Activated naive CD4-positive, alpha-beta T cell treated with anti-CD3 and anti-CD28 coated beads, Interleukin-2, amount 50 U/mL, for 24 hours (primary cell): ENCODE data around the gene HOXA11.

Experiments used
- H3K27ac Mint-ChIP-seq: one replicate; pipeline ENCODE4 v1.8.0; 2021; ENCODE audit warnings: mild to moderate bottlenecking, mixed read lengths
- H3K27me3 Mint-ChIP-seq: one replicate; pipeline ENCODE4 v1.8.0; 2021; ENCODE audit warnings: mixed read lengths
- H3K36me3 Mint-ChIP-seq: one replicate; pipeline ENCODE4 v1.8.0; 2021; ENCODE audit warnings: mixed read lengths
- H3K4me1 Mint-ChIP-seq: one replicate; pipeline ENCODE4 v1.8.0; 2021; ENCODE audit warnings: mixed read lengths
- H3K4me3 Mint-ChIP-seq: one replicate; pipeline ENCODE4 v1.8.0; 2021; ENCODE audit warnings: mild to moderate bottlenecking, mixed read lengths
- H3K9me3 Mint-ChIP-seq: one replicate; pipeline ENCODE4 v1.8.0; 2021; ENCODE audit warnings: mixed read lengths

The HOXA11 gene

GRCh38 chr7:27199849-27200760 is 15.1 kb upstream of the HOXA11 start, which contains the start of gene HOXA13:
Gene HOXA13, minus strand, starts transcription at chr7:27200091. Its CDS starts 14 bp downstream, at chr7:27200077.
- Mint-ChIP-seq H3K4me1 (peaks cover 38% of the 10 kb centered on the region), H3K9me3 (no peaks in the 10 kb centered on the region), H3K36me3 (no peaks in the 10 kb centered on the region), H3K27ac (no peak within 1 kb of the TSS), H3K4me3 (peak within 1 kb of the TSS; percentile 82), H3K27me3 (peaks cover 64% of the 10 kb centered on the region)

DNA sequence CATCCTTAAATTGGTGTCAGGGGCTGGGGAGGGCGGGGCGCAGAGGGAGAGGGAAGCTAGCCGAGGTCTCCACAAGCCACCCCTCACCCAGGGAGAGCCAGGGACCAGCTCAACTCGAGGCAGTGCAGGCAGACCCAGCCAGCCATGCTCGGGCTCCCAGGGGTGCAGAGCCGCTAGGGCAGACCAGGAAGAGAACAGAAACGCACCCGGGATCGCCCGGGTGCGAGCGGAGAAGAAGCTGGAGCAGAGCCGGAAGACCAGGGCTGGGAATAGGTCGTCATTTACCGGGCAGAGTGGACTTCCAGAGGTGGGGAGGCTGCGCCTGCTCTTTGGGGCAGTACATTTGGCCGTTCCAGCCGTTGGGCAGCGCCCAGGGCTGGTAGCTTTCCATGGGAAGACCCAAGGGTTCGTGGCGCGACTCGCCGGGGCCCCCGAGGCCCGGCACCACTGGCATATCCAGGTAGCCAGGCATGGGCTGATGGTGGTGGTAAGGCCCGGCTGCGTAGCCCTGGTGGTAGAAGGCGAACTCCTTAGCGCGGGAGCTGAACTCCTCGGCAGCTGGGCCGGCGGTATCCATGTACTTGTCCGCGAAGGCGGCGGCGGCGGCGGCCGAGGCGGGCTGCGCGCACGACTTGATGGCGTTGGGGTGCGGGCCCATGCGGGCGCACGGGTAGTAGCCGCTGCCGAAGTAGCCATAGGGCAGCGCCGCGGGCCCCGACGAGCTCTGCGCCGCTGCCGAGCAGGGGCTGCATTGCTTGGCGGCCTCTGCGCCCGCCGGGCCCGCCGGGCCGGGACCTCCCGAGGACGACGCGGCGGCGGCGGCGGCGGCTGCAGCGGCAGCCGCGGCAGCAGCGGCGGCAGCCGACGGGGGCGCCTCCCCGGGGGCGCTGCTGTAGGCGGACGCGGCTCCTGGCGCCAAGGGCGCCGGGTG is 14.1 kb upstream of the HOXA11 start:
- Mint-ChIP-seq H3K36me3 (no peaks in the 10 kb centered on the region), H3K27ac (no peak overlapping the region), H3K4me1 (peaks cover 33% of the 10 kb centered on the region), H3K9me3 (no peaks in the 10 kb centered on the region), H3K27me3 (peaks cover 66% of the 10 kb centered on the region), H3K4me3 (peak overlapping the region; percentile 77)

DNA sequence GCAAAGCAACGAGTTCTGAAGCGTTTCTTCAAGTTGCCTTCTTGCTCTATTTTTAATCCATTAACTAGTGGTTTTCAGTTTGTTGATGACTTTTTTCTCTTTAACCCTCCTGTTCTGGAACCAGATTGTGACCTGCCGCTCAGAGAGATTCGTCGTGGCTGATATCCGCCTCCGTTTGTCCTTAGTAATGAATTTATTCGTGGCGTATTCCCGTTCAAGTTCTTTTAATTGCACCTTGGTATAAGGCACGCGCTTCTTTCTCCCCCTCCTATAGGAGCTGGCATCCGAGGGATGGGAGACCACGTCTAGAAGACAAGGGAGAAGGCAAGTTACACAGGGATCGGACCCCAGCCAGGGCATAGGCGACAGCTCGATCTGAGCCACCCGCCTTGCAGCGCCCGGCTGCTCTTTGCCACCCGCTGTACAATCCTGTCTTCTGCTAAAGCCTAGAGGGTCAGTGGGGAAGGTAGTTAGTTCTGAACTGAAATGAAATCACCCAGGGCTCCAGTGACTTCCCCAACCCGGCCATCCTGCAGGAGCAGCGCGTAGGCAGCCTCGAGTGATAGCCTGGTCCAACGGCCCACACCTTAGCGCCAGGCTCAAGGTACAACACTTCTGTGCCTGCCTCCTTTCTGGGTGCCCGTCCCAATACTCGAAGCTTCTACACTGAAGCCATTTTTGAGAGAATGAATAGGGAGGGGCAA is 13.3 kb upstream of the HOXA11 start:
- Mint-ChIP-seq H3K9me3 (no peaks in the 10 kb centered on the region), H3K4me1 (peaks cover 38% of the 10 kb centered on the region), H3K36me3 (no peaks in the 10 kb centered on the region), H3K4me3 (peak overlapping the region; percentile 42), H3K27ac (peak overlapping the region; percentile 4), H3K27me3 (peaks cover 70% of the 10 kb centered on the region)

DNA sequence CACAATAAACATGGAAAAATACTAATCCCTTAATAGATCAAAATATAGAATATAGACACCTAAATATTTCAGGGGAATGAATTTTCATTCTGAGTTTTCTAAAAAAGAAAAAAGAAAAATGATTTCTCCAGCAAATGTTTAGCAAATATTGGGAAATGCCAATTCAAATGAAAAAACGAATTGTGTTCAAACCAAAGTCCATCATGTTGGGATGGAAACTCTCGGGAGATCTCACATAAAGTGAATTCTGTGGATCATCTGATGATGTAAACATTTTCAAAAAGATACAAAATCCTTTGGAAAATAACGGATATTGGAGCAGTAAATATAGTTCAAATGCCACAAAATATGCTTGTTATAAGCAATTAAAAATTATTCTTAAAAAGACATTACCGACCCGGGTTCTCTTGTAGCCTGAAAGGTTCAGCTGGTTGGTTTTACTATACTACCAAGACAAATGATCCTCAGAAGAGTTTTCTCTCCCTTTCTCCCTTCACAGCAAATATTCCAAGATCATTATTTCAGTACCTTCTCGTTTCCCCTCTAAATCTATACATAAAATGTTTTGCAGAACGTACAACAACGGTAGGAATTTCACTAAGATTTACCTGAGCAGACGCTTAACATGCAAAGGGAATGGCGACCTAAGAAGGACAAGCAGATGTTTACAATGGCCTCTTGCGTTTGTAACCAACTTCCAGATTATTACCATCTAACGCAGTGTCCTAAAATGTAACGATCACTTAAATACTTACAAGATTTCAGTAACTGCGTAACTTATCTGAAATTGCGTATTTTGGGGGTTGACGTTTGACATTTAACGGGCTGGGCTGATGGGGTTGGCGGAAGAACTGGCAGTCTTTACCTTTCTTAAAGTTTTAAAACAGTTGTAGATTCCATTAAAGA is 12.4 kb upstream of the HOXA11 start:
- Mint-ChIP-seq H3K36me3 (no peaks in the 10 kb centered on the region), H3K27me3 (peaks cover 67% of the 10 kb centered on the region), H3K9me3 (no peaks in the 10 kb centered on the region), H3K4me3 (no peak overlapping the region), H3K27ac (no peak overlapping the region), H3K4me1 (peaks cover 40% of the 10 kb centered on the region)

DNA sequence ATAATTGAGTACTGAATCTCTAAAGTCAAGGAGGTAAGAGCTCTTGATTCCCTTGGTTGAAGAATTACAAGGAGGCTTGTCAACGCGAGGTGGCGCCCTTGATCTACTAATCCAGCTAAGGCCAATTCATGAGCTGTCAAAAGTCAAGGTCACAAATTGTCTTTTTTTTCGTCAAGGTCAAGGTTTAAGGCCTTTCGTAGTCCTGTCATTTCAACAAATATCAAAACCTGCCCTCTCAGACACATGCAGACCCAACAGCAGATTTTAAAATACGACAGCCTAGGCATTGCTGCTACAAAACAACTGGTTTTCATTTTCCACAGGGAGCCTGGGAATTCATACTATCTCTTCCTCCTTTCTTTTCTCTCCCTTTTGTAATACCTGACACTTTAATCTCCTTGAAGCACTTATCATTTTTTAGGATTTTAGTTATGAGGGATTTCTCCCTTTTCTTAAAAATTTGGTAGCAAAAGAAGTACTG is 11.3 kb upstream of the HOXA11 start:
- peaks cover 37% of the 10 kb centered on the region for H3K4me1 Mint-ChIP-seq
- no peaks in the 10 kb centered on the region for H3K9me3 Mint-ChIP-seq
- H3K27me3 Mint-ChIP-seq = peaks cover 61% of the 10 kb centered on the region
- no peaks in the 10 kb centered on the region for H3K36me3 Mint-ChIP-seq
- peak overlapping the region; percentile 17 for H3K27ac Mint-ChIP-seq
- H3K4me3 Mint-ChIP-seq = no peak overlapping the region

DNA sequence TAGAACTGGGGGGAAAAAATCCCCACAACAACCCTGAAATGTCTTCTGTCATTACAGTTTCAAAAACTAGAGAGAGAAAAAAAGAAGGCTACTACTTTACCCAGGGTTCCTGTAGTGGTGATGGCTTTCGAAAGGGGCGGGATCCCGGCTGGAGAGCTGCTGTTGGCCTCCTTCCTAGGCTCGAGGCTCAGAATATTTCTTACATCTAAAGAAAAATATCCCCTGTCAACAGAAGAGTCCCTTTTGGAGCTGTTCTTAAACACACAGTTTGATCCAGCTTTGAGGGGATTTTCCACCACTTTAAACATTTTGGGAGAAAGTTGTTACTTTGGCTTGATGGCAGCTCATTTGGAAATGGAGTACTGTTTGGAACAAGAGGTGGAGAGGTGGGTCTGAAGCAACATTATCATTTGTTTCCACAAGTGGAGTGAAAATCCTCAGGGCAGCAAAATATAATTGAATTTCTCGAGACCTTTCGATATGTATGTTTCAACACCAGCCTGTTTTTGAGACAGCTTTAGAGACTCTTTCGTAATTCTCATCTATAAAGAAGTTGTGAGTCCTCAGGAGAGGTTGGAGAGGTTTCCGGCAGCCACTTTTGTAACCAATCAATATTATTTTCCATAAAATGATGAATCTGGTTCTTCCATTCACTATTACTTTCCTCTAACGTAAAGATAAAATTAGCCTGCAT is 9.8 kb upstream of the HOXA11 start:
- Mint-ChIP-seq H3K27ac (no peak overlapping the region), H3K36me3 (no peaks in the 10 kb centered on the region), H3K27me3 (peaks cover 65% of the 10 kb centered on the region), H3K4me1 (peaks cover 35% of the 10 kb centered on the region), H3K4me3 (no peak overlapping the region), H3K9me3 (no peaks in the 10 kb centered on the region)

DNA sequence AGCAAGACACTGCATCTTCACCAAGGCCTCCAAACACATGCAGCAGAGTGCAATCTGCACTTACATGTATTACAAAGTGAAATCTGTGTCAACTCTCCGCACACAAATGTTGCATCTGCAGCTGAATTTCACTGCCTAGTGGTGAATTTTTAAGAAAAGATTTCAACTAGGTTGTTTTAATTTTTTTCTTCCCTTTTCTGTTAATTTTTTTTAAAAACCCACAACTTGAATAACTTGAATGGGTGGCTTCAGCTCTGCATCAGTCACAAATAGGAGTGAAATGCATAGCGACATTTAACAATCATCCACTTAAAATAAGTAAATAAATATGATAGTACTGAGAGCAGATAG is 8.9 kb upstream of the HOXA11 start:
- H3K9me3 Mint-ChIP-seq = no peaks in the 10 kb centered on the region
- no peak overlapping the region for H3K27ac Mint-ChIP-seq
- peak overlapping the region; percentile 44 for H3K4me3 Mint-ChIP-seq
- H3K4me1 Mint-ChIP-seq = peaks cover 39% of the 10 kb centered on the region
- H3K36me3 Mint-ChIP-seq = no peaks in the 10 kb centered on the region
- H3K27me3 Mint-ChIP-seq = peaks cover 71% of the 10 kb centered on the region

DNA sequence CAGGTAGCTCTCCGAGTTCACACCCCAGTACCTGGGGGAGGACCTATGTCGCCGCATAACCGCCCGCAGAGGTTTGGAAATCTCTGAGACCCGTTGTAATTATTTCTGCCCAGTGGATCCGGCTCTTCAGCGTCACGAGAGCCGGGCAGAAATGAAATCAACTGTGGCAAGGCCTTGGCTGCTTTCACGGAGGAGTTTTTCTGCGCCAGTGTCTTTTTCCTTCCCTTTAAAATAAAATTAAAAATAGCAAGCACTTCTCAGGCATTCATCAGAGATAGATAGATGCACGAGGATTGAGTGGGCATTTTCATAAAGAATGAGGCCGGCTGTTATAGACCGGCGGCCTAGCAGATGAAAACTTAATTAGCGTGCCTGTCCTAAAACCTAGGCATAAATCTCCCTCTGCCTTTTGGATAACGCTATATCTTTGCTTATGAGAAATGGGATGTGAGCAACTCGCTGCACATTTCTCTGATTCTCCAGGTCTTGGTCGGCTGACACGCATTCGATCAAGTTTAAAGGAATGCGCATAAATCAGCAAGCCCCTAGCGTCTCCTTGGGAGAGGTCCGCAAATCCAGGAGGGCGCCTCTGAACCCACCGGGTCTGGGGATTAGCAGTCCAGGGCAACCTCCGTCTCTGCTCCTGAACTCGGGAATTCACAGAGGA is 8.4 kb upstream of the HOXA11 start:
- Mint-ChIP-seq H3K27me3 (peaks cover 72% of the 10 kb centered on the region), H3K27ac (no peak overlapping the region), H3K4me3 (peak overlapping the region; percentile 44), H3K36me3 (no peaks in the 10 kb centered on the region), H3K4me1 (peaks cover 39% of the 10 kb centered on the region), H3K9me3 (no peaks in the 10 kb centered on the region)

DNA sequence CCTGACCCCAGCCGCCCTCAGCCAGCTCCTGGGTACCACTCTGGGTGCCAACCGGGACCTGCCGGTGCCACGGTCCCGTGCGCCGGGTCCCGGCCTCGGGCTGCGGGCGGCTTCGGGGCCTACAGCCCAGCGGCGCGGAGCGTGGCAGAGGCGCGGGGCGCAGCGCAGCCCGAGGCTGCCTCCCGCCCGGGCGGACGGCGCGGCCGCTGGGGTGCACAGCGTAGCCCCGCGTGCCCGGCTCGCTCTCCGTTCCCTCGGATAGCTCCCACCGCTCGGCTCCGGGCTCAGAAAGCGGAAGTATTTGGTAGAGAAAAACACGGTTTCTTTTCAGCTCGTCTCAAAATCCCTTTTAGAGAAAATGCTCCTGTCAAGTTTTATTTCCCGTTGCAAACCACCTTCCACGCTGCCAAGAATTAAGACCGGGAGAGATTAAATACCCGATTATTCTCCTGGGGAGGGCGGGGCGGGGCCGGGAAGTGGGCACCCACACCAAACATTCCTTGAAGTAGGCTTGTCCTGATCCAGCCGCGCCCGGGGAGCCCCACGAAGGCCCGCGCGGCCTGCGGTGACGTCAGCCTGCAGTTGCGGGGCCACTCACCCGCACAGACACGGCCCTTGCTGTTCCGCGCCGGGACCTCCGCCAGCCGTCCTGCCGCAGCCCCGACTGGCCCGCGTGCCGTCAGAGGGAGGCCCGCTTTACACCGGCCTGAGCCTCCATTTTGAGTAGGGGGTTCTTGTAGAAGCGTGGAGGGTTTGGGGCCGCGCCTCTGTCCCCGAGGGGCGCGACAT is 7.7 kb upstream of the HOXA11 start:
- peak overlapping the region; percentile 70 for H3K4me3 Mint-ChIP-seq
- peaks cover 71% of the 10 kb centered on the region for H3K27me3 Mint-ChIP-seq
- H3K4me1 Mint-ChIP-seq = peaks cover 41% of the 10 kb centered on the region
- H3K36me3 Mint-ChIP-seq = no peaks in the 10 kb centered on the region
- H3K27ac Mint-ChIP-seq = no peak overlapping the region
- H3K9me3 Mint-ChIP-seq = no peaks in the 10 kb centered on the region

DNA sequence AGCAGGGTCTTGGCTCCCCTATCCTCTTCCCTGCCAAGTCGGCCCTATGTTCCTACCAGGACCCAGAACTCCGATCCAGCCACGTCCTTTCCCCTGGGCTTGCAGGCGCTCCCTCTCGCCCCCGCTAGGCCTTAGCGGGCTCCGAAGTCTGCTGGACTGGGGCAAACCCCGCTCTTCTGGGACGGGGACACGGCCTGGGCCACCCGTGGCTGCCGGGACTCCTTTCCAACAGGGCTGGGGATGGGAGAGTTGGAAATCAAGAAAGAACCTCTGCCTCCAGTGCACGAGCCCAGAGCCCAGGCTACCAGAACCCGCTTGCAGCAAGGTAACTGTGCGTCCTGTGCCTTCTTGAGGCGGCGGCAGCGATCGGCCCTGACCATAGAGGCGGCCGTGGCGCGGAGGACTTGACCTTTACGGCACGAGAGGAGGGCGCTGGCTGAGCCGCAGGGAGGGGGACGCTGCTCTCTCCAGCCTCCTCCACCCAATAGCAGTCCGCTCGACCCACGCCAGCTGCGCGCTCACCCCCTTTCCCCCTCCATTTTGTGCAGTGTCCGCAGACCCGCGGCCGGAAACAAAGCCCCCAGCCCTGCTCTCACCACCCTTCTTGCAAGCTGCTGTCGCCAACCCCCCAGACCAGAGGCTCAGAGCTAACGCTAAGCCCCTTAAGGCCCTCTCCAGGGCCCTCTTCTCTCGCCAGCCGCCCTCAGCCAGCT is 7.0 kb upstream of the HOXA11 start:
- Mint-ChIP-seq H3K4me1 (peaks cover 48% of the 10 kb centered on the region), H3K4me3 (peak overlapping the region; percentile 61), H3K27me3 (peaks cover 72% of the 10 kb centered on the region), H3K36me3 (no peaks in the 10 kb centered on the region), H3K27ac (no peak overlapping the region), H3K9me3 (no peaks in the 10 kb centered on the region)

- H3K27me3 Mint-ChIP-seq = peaks cover 72% of the 10 kb centered on the region
- H3K36me3 Mint-ChIP-seq = no peaks in the 10 kb centered on the region
- no peaks in the 10 kb centered on the region for H3K9me3 Mint-ChIP-seq
- peaks cover 52% of the 10 kb centered on the region for H3K4me1 Mint-ChIP-seq
- H3K4me3 Mint-ChIP-seq = peak overlapping the region; percentile 39
- H3K27ac Mint-ChIP-seq = no peak overlapping the region
Measured at GRCh38 chr7:27191161-27191731, 6.2 kb upstream of the HOXA11 start.

- Mint-ChIP-seq H3K4me3 (peak overlapping the region; percentile 50), H3K36me3 (no peaks in the 10 kb centered on the region)
Measured at GRCh38 chr7:27189997-27190748, 5.1 kb upstream of the HOXA11 start.

More at GRCh38 chr7:27189997-27190748, 5.1 kb upstream of the HOXA11 start:
- H3K27ac Mint-ChIP-seq = no peak overlapping the region
- no peaks in the 10 kb centered on the region for H3K9me3 Mint-ChIP-seq
- H3K4me1 Mint-ChIP-seq = peaks cover 63% of the 10 kb centered on the region
- H3K27me3 Mint-ChIP-seq = peaks cover 76% of the 10 kb centered on the region
